PC-9 (cell line): ENCODE results near the gene TARDBP. TPM values are rescaled to one million over a fixed set of nuclear protein-coding genes. Genes with fewer than 3 reads are reported as not detected.
A peak's percentile ranks its signal among the peaks of the same experiment; 100 is the strongest.
"Not testable (repeated sequence)": the region's sequence is repeated elsewhere in the genome, so short reads cannot be mapped to it uniquely, and the experiment has no call there.

Experiments
- BruUV-seq: library from RNA; stranded (reverse); fragments of 400-500 nt; replicated peaks from 2 replicates; lab custom pipeline; 2021; lab: Mats Ljungman, UMichigan
- CTCF ChIA-PET: fragments of 300-600 bp; sonication (Branson Sonifier 250); formaldehyde crosslinking; loops from one replicate; lab custom pipeline; 2022; ENCODE audit warnings: antibody characterized with exemption; lab: Charles Lee
- POLR2A ChIA-PET: fragments of 300-600 bp; sonication (Branson Sonifier 250); formaldehyde crosslinking; loops from one replicate; lab custom pipeline; 2022; ENCODE audit warnings: antibody characterized with exemption; ENCODE audit not compliant: unreplicated experiment; lab: Charles Lee
- DNase-seq, 2 experiments: peaks; one replicate each; pipeline versions ENCODE4 v3.0.0 to v3.0.0-alpha.2; 2015 to 2022; ENCODE audit warnings: mixed read lengths in 1 of 2
- H2AFZ ChIP-seq: fragments of 200-600 bp; sonication (generic); 2 replicates; pipeline ENCODE4 v1.8.1; 2017; ENCODE audit warnings: antibody characterized with exemption
- H3F3A ChIP-seq: fragments of 200-600 bp; sonication (generic); 2 replicates; pipeline ENCODE4 v1.8.1; 2017; ENCODE audit warnings: antibody characterized with exemption, mild to moderate bottlenecking, low read depth; ENCODE audit not compliant: insufficient read depth
- H3K27ac ChIP-seq: fragments of 200-600 bp; sonication (generic); 2 replicates; pipeline ENCODE4 v1.6.1; 2016; ENCODE audit warnings: mixed run types
- H3K27me3 ChIP-seq: fragments of 200-600 bp; sonication (generic); 2 replicates; pipeline ENCODE4 v1.6.1; 2016; ENCODE audit warnings: low read depth, mixed run types; ENCODE audit not compliant: insufficient read depth
- H3K36me3 ChIP-seq: fragments of 200-600 bp; sonication (generic); 2 replicates; pipeline ENCODE4 v1.6.1; 2016; ENCODE audit warnings: low read depth, mixed run types
- H3K4me1 ChIP-seq: fragments of 200-600 bp; sonication (generic); replicated peaks from 2 replicates; pipeline ENCODE4 v1.6.1; 2016; ENCODE audit warnings: mixed run types; ENCODE audit not compliant: insufficient read depth
- H3K4me2 ChIP-seq: fragments of 200-600 bp; sonication (generic); 2 replicates; pipeline ENCODE4 v1.6.1; 2017; ENCODE audit warnings: mixed run types
- H3K4me3 ChIP-seq: fragments of 200-600 bp; sonication (generic); 2 replicates; pipeline ENCODE4 v1.6.1; 2016; ENCODE audit warnings: mixed run types
- H3K79me2 ChIP-seq: fragments of 200-600 bp; sonication (generic); 2 replicates; pipeline ENCODE4 v1.6.1; 2017; ENCODE audit warnings: low read depth, mixed run types
- H3K9me2 ChIP-seq: fragments of 200-600 bp; sonication (generic); 2 replicates; pipeline ENCODE4 v1.8.1; 2017; ENCODE audit warnings: mild to moderate bottlenecking; ENCODE audit not compliant: insufficient read depth
- H3K9me3 ChIP-seq: fragments of 200-600 bp; sonication (generic); 2 replicates; pipeline ENCODE4 v1.8.1; 2016; ENCODE audit warnings: low read depth; ENCODE audit not compliant: insufficient read depth
- H4K20me1 ChIP-seq: fragments of 200-600 bp; sonication (generic); 2 replicates; pipeline ENCODE4 v1.8.1; 2017; ENCODE audit not compliant: insufficient read depth
- EZH2 ChIP-seq: fragments of 200-600 bp; sonication (generic); IDR thresholded peaks from 2 replicates; pipeline ENCODE4 v1.8.0; 2017; ENCODE audit warnings: antibody characterized with exemption, low read depth
- intact Hi-C: fragments of 100-400 bp; cut with micrococcal nuclease; formaldehyde crosslinking; loops from one replicate; pipeline ENCODE4 v1.10.0; 2022; ENCODE audit not compliant: unreplicated experiment
- total RNA-seq: library from RNA; stranded (reverse); gene quantifications from 2 replicates; pipeline ENCODE4 v1.2.3, GENCODE V29; 2021
- TF ChIP-seq, protein P1 (sequence below): fragments of 200-600 bp; sonication (generic); conservative IDR thresholded peaks from 2 replicates; pipeline ENCODE4 v1.6.1; 2017; ENCODE audit warnings: mixed run types, antibody characterized with exemption, mild to moderate bottlenecking, moderate library complexity

TARDBP gene
- total RNA-seq, 1 experiment from 2014 or later = 142 TPM

DNA sequence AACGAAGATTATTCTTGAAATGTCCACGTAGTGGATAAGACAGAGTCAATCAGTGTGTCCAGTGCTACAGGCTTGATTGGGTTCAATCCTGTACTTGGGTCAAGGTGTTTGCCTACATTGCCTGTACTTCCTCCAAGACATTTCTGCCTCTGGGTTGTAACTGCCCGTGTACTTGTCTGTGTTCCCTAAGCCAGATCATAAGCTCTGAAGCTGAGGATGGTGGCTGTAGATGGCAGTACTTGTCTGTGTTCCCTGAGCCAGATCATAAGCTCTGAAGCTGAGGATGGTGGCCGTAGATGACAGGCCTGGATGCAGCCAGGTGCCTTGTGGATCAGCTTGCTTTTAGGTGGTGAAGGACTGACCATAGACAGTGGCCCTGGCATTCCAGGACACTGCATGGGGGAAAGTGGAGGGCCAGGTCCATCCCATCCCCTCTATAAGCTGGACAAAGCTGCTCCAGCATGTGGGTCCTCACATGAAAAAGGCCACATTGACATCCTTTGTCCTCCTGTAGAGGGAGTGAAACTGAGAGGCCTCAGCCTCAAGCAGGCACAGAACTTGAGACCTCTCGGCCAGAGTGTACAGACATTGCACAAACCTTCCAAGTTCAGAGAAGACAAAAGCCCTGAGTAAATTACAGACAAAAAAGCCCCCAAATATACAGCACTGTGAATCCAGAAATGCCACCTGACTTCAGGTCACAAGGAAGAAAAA, 49.4 kb downstream of the TARDBP start:
- no peak overlapping the region for H2AFZ ChIP-seq
- H3K4me2 ChIP-seq = peak overlapping the region; percentile 91; the same call in 1 of the 2 replicates
- H3K9me3 ChIP-seq = no peaks in the 10 kb centered on the region
- H3K4me1 ChIP-seq = no peaks in the 10 kb centered on the region
- TF ChIP-seq, protein P1, sequence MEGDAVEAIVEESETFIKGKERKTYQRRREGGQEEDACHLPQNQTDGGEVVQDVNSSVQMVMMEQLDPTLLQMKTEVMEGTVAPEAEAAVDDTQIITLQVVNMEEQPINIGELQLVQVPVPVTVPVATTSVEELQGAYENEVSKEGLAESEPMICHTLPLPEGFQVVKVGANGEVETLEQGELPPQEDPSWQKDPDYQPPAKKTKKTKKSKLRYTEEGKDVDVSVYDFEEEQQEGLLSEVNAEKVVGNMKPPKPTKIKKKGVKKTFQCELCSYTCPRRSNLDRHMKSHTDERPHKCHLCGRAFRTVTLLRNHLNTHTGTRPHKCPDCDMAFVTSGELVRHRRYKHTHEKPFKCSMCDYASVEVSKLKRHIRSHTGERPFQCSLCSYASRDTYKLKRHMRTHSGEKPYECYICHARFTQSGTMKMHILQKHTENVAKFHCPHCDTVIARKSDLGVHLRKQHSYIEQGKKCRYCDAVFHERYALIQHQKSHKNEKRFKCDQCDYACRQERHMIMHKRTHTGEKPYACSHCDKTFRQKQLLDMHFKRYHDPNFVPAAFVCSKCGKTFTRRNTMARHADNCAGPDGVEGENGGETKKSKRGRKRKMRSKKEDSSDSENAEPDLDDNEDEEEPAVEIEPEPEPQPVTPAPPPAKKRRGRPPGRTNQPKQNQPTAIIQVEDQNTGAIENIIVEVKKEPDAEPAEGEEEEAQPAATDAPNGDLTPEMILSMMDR = no peak
- TF ChIP-seq EZH2 = no peak
- no peak overlapping the region for H3K27ac ChIP-seq
- H3K4me3 ChIP-seq = no peak overlapping the region
- H3F3A ChIP-seq = no peaks in the 10 kb centered on the region
- no peaks in the 10 kb centered on the region for H3K9me2 ChIP-seq
- no peak for DNase-seq
- no peaks in the 10 kb centered on the region for H3K27me3 ChIP-seq
- ChIA-PET CTCF (interaction anchor here (1.2 kb wide), 1 partner anchor 11 kb away, joined by 4 read pairs; no protein-coding TSS in a partner anchor), POLR2A (interaction anchor here (0.6 to 0.7 kb wide), 2 partner anchors 80 to 603 kb away, joined by 3 to 4 read pairs; a partner anchor contains a TSS)
- H3K79me2 ChIP-seq = peaks cover 14% of the 10 kb centered on the region
- no TSS peak for BruUV-seq
- intact Hi-C loops = no loop called here
- no peaks in the 10 kb centered on the region for H3K36me3 ChIP-seq
- no peaks in the 10 kb centered on the region for H4K20me1 ChIP-seq

DNA sequence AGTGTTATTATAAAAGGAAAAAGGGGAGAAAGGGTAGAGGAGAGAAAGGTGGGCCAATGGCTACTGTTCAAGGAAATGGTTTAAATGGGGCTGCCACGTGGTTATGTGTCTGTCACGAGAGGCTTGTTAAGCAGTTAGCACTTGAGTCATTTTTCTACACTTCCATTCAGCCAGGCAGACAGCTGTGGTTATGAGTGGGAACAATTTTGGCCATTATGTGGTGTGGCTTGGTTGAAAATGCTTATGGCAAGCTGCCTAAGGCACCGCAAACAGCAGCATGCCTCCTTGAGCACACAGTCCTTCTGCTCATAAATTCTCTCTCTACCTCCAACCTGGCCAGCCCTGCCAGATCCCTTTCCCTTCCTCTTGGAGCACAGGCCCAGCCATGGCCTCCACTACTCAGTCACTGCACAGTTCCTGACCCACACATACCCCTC, 50.5 kb downstream of the TARDBP start:
- no TSS peak for BruUV-seq
- CTCF ChIA-PET = no interaction called here

DNA sequence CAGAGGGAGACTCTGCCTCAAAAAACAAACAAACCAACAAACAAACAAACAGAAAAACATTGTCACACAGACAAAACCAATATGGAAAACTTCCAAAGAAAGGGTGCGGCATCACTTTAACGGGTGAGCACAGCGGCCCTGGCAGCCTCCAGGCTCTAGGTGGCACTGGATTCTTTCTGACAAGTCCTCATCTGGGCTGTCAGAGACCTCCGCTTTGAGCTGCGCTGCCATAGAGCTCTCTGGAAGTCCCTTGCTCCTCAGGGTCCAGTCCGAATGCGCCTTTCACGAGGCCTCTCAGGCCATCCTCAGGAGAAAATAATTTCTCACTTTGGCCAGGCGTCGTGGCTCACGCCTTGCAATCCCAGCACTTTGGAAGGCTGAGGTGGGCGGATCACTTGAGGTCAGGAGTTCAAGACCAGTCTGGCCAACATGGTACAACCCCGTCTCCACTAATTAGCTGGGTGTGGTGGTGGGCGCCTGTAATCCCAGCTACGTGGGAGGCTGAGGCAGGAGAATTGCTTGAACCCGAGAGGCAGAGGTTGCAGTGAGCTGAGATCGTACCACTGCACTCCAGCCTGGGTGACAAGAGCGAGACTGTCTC, 51.6 kb downstream of the TARDBP start:
- H2AFZ ChIP-seq, H3F3A ChIP-seq, intact Hi-C loops, H3K4me2 ChIP-seq, H3K9me2 ChIP-seq, H3K79me2 ChIP-seq, CTCF ChIA-PET, H3K4me3 ChIP-seq, H3K9me3 ChIP-seq, H3K27me3 ChIP-seq, DNase-seq, BruUV-seq, H3K27ac ChIP-seq, H3K4me1 ChIP-seq, H4K20me1 ChIP-seq, H3K36me3 ChIP-seq: not testable (repeated sequence)
- POLR2A ChIA-PET = interaction anchor here (0.5 kb wide), 1 partner anchor 16 kb away, joined by 3 read pairs; no protein-coding TSS in a partner anchor

More for the DNA sequence above, 50.5 kb downstream of the TARDBP start:
- H3K36me3 ChIP-seq = no peaks in the 10 kb centered on the region
- no peak overlapping the region for H2AFZ ChIP-seq
- no peaks in the 10 kb centered on the region for H3F3A ChIP-seq
- H3K4me2 ChIP-seq = no peak overlapping the region
- H3K79me2 ChIP-seq = peaks cover 14% of the 10 kb centered on the region
- H3K4me3 ChIP-seq = no peak overlapping the region
- H3K27ac ChIP-seq = no peak overlapping the region
- DNase-seq = no peak
- TF ChIP-seq, protein P1 = no peak
- no peak for TF ChIP-seq EZH2
- no peaks in the 10 kb centered on the region for H3K9me3 ChIP-seq
- POLR2A ChIA-PET = no interaction called here
- no peaks in the 10 kb centered on the region for H3K9me2 ChIP-seq
- no peaks in the 10 kb centered on the region for H4K20me1 ChIP-seq
- H3K27me3 ChIP-seq = no peaks in the 10 kb centered on the region
- intact Hi-C loops = no loop called here
- H3K4me1 ChIP-seq = no peaks in the 10 kb centered on the region
